HG03064 (cell line): ENCODE measurements around the gene CCDC150.

ENCODE experiments used
- ATAC-seq: cut with Tn5 transposase; IDR thresholded peaks from one replicate; pipeline ENCODE4 v1.9.1; 2021; ENCODE audit warnings: low read depth; ENCODE audit not compliant: unreplicated experiment

The CCDC150 gene

GRCh38 chr2:196758474-196759377 lies 119.2 kb downstream of the CCDC150 start:
- ATAC-seq, result no peak

GRCh38 chr2:196759378-196759706 lies 119.8 kb downstream of the CCDC150 start:
- ATAC-seq, result no peak

DNA sequence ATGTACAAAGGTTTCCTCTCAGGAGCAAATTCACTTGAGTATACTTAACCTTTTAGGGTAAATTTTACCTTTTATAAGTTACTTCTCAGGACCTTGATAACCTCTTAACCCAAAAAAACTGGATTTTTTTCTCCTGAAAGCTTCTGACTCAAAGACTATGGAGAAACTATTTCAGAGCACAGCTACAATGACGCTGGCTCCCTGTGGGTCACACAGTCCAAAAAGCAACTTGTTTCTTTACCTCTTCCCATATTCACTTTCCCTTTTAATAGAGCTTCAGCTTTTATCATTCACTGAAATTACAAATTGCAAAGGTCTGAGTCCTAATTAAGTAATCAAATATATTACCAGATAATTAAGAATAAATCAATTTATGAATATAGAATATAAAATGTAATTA lies 127.6 kb downstream of the CCDC150 start:
- ATAC-seq, result no peak
